GM12875 (cell line): Measurements from ENCODE around the gene TC2N.

Experiments
- H3K4me3 ChIP-seq: one replicate; pipeline ENCODE4 v1.5.1; 2011; ENCODE audit warnings: low read depth, low read length, control low read depth
- CTCF ChIP-seq: IDR thresholded peaks from 2 replicates; pipeline ENCODE4 v1.5.1; 2011; ENCODE audit warnings: low read depth, mild to moderate bottlenecking, control low read depth, inconsistent platforms, low read length, moderate library complexity, borderline replicate concordance; ENCODE audit not compliant: insufficient read depth

Gene TC2N

GRCh38 chr14:91834571-91834970 is 32.8 kb downstream of the TC2N start:
- no peak for TF ChIP-seq CTCF

GRCh38 chr14:91831337-91831736 is 36.0 kb downstream of the TC2N start:
- TF ChIP-seq CTCF: no peak
- no peak overlapping the region for H3K4me3 ChIP-seq

More at GRCh38 chr14:91834571-91834970, 32.8 kb downstream of the TC2N start:
- no peak overlapping the region for H3K4me3 ChIP-seq

GRCh38 chr14:91830777-91831176 is 36.6 kb downstream of the TC2N start:
- TF ChIP-seq CTCF: no peak
- no peak overlapping the region for H3K4me3 ChIP-seq

GRCh38 chr14:91829511-91829910 is 37.8 kb downstream of the TC2N start:
- no peak for TF ChIP-seq CTCF
- H3K4me3 ChIP-seq: no peak overlapping the region

- no peak for TF ChIP-seq CTCF
- no peak overlapping the region for H3K4me3 ChIP-seq
Observed at GRCh38 chr14:91827746-91828145, 39.6 kb downstream of the TC2N start.

- TF ChIP-seq CTCF: no peak
Observed at GRCh38 chr14:91817566-91818325, 49.6 kb downstream of the TC2N start.

GRCh38 chr14:91814317-91814716 is 53.0 kb downstream of the TC2N start:
- H3K4me3 ChIP-seq: no peak overlapping the region
- TF ChIP-seq CTCF: no peak

More at GRCh38 chr14:91817566-91818325, 49.6 kb downstream of the TC2N start:
- no peak overlapping the region for H3K4me3 ChIP-seq
